Measurements from ENCODE around the gene NAPA.

GRCh38 chr19:47471733-47472457 lies 43.0 kb downstream of the NAPA start, which contains the start of gene SLC8A2:
- TF ChIP-seq POLR2A (IDR thresholded peaks at IDR 0.05) = no peak
- no peak for TF ChIP-seq CTCF (IDR thresholded peaks at IDR 0.05)
- no peak for TF ChIP-seq POLR2AphosphoS5 (IDR thresholded peaks at IDR 0.05)
- no peak for TF ChIP-seq EP300 (IDR thresholded peaks at IDR 0.05; ENCODE audit: low read depth)
